GM19397 (cell line): ENCODE data around the gene CDKAL1.
"Not testable (repeated sequence)": the region's sequence is repeated elsewhere in the genome, so short reads cannot be mapped to it uniquely, and the experiment has no call there.

Experiments
- ATAC-seq: cut with Tn5 transposase; IDR thresholded peaks from one replicate; pipeline ENCODE4 v1.9.1; 2021; ENCODE audit warnings: mild to moderate bottlenecking, moderate library complexity; ENCODE audit not compliant: unreplicated experiment

CDKAL1 gene

GRCh38 chr6:21049148-21049547 lies 514.9 kb downstream of the CDKAL1 start:
- no peak for ATAC-seq

- no peak for ATAC-seq
These were observed 515.3 kb downstream of the CDKAL1 start for GRCh38 chr6:21049572-21049971.

GRCh38 chr6:21050935-21051334 lies 516.7 kb downstream of the CDKAL1 start:
- no peak for ATAC-seq

- no peak for ATAC-seq
These were observed 517.5 kb downstream of the CDKAL1 start for GRCh38 chr6:21051777-21052176.

- ATAC-seq: no peak
These were observed 519.4 kb downstream of the CDKAL1 start for GRCh38 chr6:21053612-21054011.

- ATAC-seq: not testable (repeated sequence)
These were observed 521.2 kb downstream of the CDKAL1 start for GRCh38 chr6:21055480-21055879.

- no peak for ATAC-seq
These were observed 527.6 kb downstream of the CDKAL1 start for GRCh38 chr6:21061892-21062291.

- ATAC-seq: no peak
These were observed 530.6 kb downstream of the CDKAL1 start for GRCh38 chr6:21064756-21065340.

GRCh38 chr6:21067521-21067920 lies 533.3 kb downstream of the CDKAL1 start:
- no peak for ATAC-seq

GRCh38 chr6:21070620-21071019 lies 536.4 kb downstream of the CDKAL1 start:
- ATAC-seq: no peak

GRCh38 chr6:21071780-21072468 lies 537.7 kb downstream of the CDKAL1 start:
- ATAC-seq: no peak

GRCh38 chr6:21073318-21073839 lies 539.1 kb downstream of the CDKAL1 start:
- ATAC-seq: no peak

- ATAC-seq: no peak
These were observed 540.2 kb downstream of the CDKAL1 start for GRCh38 chr6:21074484-21074883.

GRCh38 chr6:21075986-21076385 lies 541.7 kb downstream of the CDKAL1 start:
- no peak for ATAC-seq

GRCh38 chr6:21078497-21078896 lies 544.2 kb downstream of the CDKAL1 start:
- ATAC-seq: no peak

GRCh38 chr6:21079468-21080048 lies 545.3 kb downstream of the CDKAL1 start:
- ATAC-seq: no peak

- ATAC-seq: no peak
These were observed 546.0 kb downstream of the CDKAL1 start for GRCh38 chr6:21080221-21080620.

GRCh38 chr6:21082091-21082490 lies 547.8 kb downstream of the CDKAL1 start:
- ATAC-seq: no peak

- ATAC-seq: no peak
These were observed 549.5 kb downstream of the CDKAL1 start for GRCh38 chr6:21083708-21084107.

- no peak for ATAC-seq
These were observed 550.4 kb downstream of the CDKAL1 start for GRCh38 chr6:21084656-21085055.

- ATAC-seq: no peak
These were observed 551.0 kb downstream of the CDKAL1 start for GRCh38 chr6:21085211-21085610.

- no peak for ATAC-seq
These were observed 551.4 kb downstream of the CDKAL1 start for GRCh38 chr6:21085643-21086042.
